GM12864 (cell line): Measurements from ENCODE around the gene NKD1.

Experiments
- DNase-seq: peaks from one replicate; pipeline ENCODE4 v3.0.0-alpha.2; 2011; ENCODE audit warnings: low read depth
- H3K4me3 ChIP-seq: 2 replicates; pipeline ENCODE4 v1.5.1; 2011; ENCODE audit warnings: mild to moderate bottlenecking, low read depth, low read length, control low read depth
- TF ChIP-seq, protein P1 (sequence below): IDR thresholded peaks from 2 replicates; pipeline ENCODE4 v1.5.1; 2011; ENCODE audit warnings: low read depth, mild to moderate bottlenecking, moderate library complexity, low read length, control low read depth, inconsistent platforms; ENCODE audit errors: missing control alignments

The NKD1 gene

DNA sequence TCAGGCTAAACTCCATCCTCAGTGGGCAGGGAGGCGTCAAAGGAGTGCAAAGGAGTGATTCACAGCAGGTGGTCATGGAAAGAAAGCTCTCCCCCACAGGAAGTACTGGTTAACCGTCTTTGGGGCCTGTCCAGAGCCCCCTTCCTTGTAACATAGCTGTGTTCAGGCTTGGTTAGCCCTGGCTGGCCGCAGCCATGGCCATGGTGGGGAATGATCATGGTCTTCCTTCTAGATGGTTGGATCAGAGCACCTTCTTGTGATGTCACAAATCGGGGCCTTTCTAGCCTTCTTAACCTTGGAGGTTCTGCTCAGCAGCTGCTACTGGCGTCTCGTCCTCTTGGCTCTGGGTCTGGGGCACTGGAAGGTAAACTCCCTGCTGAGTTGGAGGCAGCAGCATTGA lies 15.8 kb downstream of the NKD1 start:
- no peak overlapping the region for H3K4me3 ChIP-seq
- no peak for DNase-seq
- TF ChIP-seq, protein P1, sequence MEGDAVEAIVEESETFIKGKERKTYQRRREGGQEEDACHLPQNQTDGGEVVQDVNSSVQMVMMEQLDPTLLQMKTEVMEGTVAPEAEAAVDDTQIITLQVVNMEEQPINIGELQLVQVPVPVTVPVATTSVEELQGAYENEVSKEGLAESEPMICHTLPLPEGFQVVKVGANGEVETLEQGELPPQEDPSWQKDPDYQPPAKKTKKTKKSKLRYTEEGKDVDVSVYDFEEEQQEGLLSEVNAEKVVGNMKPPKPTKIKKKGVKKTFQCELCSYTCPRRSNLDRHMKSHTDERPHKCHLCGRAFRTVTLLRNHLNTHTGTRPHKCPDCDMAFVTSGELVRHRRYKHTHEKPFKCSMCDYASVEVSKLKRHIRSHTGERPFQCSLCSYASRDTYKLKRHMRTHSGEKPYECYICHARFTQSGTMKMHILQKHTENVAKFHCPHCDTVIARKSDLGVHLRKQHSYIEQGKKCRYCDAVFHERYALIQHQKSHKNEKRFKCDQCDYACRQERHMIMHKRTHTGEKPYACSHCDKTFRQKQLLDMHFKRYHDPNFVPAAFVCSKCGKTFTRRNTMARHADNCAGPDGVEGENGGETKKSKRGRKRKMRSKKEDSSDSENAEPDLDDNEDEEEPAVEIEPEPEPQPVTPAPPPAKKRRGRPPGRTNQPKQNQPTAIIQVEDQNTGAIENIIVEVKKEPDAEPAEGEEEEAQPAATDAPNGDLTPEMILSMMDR: no peak

DNA sequence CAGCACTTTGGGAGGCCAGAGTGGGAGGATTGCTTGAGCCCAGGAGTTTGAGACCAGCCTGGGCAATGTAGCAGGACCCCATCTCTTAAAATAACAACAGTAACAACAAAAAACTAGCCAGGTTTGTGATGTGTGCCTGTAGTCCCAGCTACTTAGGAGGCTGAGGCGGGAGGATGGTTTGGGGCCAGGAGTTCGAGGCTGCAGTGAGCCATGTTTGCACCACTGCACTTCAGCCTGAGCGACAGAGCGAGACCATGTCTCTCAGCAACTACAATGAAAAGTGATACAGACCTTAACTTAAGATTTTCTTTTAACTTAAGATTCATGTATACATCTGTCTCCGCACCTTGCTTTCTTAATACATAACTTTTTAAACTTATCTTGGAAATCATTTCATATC lies 17.2 kb downstream of the NKD1 start:
- DNase-seq: no peak
- TF ChIP-seq, protein P1: no peak
- no peak overlapping the region for H3K4me3 ChIP-seq

DNA sequence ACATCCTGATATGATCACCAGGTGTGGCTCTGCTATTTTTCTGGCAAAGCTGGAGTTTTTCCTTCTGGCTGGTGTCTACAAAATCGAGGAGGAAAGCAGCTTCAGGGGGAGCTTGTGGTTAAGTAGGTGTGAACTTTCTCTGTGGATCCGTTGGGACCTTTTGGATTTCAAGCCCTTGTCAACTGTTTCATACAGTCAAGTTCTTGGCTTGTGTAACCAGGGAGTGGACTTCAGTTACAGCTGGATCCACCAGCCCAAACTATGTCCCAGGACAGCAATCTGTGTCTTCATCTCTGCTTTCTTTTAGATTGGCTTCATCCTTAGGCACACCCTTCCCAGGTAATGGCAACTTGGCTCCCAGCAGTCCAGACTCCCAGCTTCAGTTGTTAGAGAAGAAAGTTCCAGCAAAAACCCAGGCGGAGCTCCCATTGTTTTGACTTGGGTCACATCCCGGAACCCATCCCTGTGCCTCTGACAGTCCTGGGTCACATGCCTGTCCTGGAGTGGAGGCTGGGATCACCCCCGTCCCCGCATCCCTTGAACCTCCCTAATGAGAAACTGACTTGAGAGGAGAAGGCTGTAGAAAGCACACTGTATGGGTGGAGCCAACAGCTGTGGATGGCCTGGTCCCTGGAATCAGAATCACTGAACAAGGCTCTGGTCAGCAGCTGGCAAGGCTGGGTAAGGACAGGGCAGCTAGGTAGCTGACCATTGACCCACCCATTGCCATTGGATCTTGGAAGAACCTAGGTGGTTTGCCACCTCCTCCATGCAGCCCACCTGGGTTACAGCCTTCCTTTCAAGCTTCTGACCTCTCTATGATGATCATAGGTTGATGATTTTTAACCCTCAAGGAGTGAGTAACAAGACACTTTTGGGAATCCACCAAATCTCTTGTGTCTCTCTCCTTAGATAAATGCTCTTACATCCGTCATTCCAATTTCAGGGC lies 18.1 kb downstream of the NKD1 start:
- H3K4me3 ChIP-seq: no peak overlapping the region
- TF ChIP-seq, protein P1: no peak
- no peak for DNase-seq

DNA sequence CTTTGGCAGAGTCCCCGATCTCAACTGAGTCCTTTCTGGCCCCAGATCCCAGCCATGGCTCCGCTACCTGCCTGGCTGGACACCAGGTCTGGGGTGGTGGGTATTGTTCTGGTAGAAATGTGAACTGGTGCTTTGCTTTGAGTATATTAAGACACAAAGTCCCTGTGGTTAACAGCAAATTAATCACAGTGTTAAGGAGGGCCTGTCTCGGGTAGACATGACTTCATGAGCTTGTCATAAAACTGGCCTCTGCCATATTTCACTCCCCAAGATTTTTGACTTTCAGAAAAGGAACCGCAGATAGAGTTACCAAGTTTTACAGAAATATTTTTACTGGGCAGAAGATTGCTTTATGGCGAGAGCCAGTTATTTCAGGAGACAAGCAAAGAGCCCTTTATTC lies 19.5 kb downstream of the NKD1 start:
- TF ChIP-seq, protein P1: no peak
- H3K4me3 ChIP-seq: no peak overlapping the region
- DNase-seq: no peak

DNA sequence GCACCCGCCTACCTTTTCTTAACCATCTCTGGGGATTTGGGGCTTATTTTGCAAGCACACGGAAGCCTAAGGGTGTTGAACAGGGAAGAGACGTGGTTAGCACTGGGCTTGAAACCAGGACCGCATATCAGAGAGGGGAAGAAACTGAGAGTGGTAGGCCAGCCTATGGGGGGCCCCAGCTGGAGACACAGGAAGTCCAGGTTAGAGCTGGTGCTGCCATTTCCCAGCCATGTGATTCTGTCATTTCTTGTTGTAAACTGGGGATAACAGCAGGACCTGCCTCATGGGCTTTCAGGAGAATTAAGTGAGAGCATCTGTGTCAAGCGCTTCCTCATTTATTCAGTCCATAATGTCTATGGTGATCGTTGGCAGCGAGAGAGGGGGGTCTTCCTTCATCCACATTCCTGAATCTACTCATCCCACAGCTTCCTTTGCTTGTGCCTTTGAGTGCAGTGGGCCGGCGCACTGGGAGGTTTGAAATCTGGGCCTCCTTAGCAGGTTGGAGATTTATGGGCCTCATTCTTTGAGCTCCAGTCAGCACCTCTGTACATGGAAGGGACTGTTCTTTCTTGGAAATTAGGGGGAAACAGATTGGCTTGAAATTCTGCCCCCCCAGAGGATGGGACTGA lies 20.1 kb downstream of the NKD1 start:
- DNase-seq: no peak
- H3K4me3 ChIP-seq: no peak overlapping the region
- TF ChIP-seq, protein P1: no peak

DNA sequence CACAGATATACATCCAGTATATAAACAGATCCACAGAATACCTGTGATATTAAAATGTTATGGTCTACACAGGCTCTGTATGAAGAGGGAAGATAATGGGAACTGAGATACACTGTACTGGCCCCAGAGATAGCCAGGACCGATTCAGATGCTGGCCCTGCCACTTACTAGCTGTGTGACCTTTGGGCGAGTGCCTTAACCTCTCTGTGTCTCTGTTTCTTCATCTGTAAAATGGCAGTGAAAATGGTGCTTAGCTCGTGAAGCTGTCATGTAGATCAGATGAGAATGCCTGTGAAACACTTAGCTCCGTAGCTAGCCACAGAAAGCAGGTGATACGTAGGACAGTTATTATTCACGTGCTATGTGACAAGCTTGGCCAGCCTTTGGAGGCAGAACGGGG lies 22.2 kb downstream of the NKD1 start:
- TF ChIP-seq, protein P1: no peak
- H3K4me3 ChIP-seq: no peak overlapping the region
- no peak for DNase-seq
